B cell (primary cell): ENCODE measurements around the gene MRTFB. TPM values are rescaled to one million over a fixed set of nuclear protein-coding genes. Genes with fewer than 3 reads are reported as not detected.

ENCODE experiments used
- ATAC-seq: fragments of 200-7000 bp; cut with Tn5 transposase; one replicate; pipeline ENCODE4 v1.10.0; 2021; ENCODE audit warnings: low read depth, mild to moderate bottlenecking, moderate number of reproducible peaks, moderate library complexity
- CTCF ChIA-PET: fragments of 350-600 bp; sonication (Branson Sonifier 250); formaldehyde crosslinking; loops from one replicate; lab custom pipeline; 2021; ENCODE audit warnings: antibody characterized with exemption, inconsistent platforms; lab: Charles Lee
- POLR2A ChIA-PET: fragments of 350-600 bp; sonication (Branson Sonifier 250); formaldehyde crosslinking; loops from one replicate; lab custom pipeline; 2021; ENCODE audit warnings: antibody characterized with exemption; lab: Charles Lee
- DNase-seq: peaks from one replicate; pipeline ENCODE4 v3.0.0; 2013
- H2AFZ ChIP-seq: 2 replicates; pipeline ENCODE4 v1.6.1; 2012; ENCODE audit warnings: mild to moderate bottlenecking, low read depth, low read length; ENCODE audit not compliant: insufficient read depth, poor library complexity, severe bottlenecking
- H3K27ac ChIP-seq, 2 donors: 1 replicate in 1 of 2; 2 replicates in 1 of 2; pipeline ENCODE4 v1.5.1; 2012 to 2013; ENCODE audit warnings: low read length in 2 of 2, mild to moderate bottlenecking in 2 of 2, moderate library complexity in 1 of 2
- H3K27me3 ChIP-seq, 4 experiments: fragments of 200-600 bp in 1 of 4; sonication (generic) in 1 of 4; replicated peaks in 1 of 4; 1 replicate in 2 of 4; 2 replicates in 2 of 4; pipeline versions ENCODE4 v1.6.1 to v1.7.0; 2013 to 2016; ENCODE audit warnings: low read length in 3 of 4, mild to moderate bottlenecking in 2 of 4, mixed read lengths in 1 of 4, moderate library complexity in 1 of 4; ENCODE audit not compliant: insufficient read depth in 4 of 4, control insufficient read depth in 3 of 4; ENCODE audit errors: control extremely low read depth in 1 of 4
- H3K36me3 ChIP-seq, 2 experiments: replicated peaks in 1 of 2; 1 replicate in 1 of 2; 2 replicates in 1 of 2; pipeline versions ENCODE4 v1.6.1 to v1.7.1; 2013; ENCODE audit warnings: low read length in 1 of 2; ENCODE audit not compliant: insufficient read depth in 2 of 2, control insufficient read depth in 1 of 2; ENCODE audit errors: control extremely low read depth in 1 of 2, extremely low read depth in 1 of 2
- H3K4me1 ChIP-seq, 2 donors: fragments of 200-600 bp in 1 of 2; sonication (generic) in 1 of 2; 1 replicate in 1 of 2; 2 replicates in 1 of 2; pipeline versions ENCODE4 v1.5.1 to v1.6.1; 2013 to 2017; ENCODE audit warnings: low read length in 2 of 2; ENCODE audit not compliant: control insufficient read depth in 2 of 2, insufficient read depth in 2 of 2
- H3K4me2 ChIP-seq: replicated peaks from 2 replicates; pipeline ENCODE3; 2012; ENCODE audit warnings: mild to moderate bottlenecking, low read depth, low read length; ENCODE audit not compliant: poor library complexity, severe bottlenecking
- H3K4me3 ChIP-seq, 5 experiments: fragments of 200-600 bp in 1 of 5; sonication (generic) in 1 of 5; 1 replicate in 3 of 5; 2 replicates in 2 of 5; pipeline versions ENCODE4 v1.5.1 to v1.7.0; 2011 to 2016; ENCODE audit warnings: low read length in 4 of 5, mild to moderate bottlenecking in 4 of 5, low read depth in 2 of 5, control low read depth in 1 of 5, moderate library complexity in 1 of 5; ENCODE audit not compliant: insufficient read depth in 1 of 5; ENCODE audit errors: control extremely low read depth in 1 of 5, extremely low read depth in 1 of 5
- H3K79me2 ChIP-seq: fragments of 200-600 bp; sonication (generic); one replicate; pipeline ENCODE4 v1.6.0; 2016; ENCODE audit warnings: low read length; ENCODE audit not compliant: control insufficient read depth, insufficient read depth
- H3K9ac ChIP-seq: fragments of 200-600 bp; sonication (generic); 2 replicates; pipeline ENCODE4 v1.6.1; 2017; ENCODE audit warnings: mild to moderate bottlenecking, low read length, moderate library complexity
- H3K9me3 ChIP-seq, 3 donors: one replicate each; pipeline versions ENCODE4 v1.6.1 to v1.7.1; 2013; ENCODE audit warnings: low read length in 2 of 3; ENCODE audit not compliant: control insufficient read depth in 2 of 3, insufficient read depth in 1 of 3; ENCODE audit errors: control extremely low read depth in 1 of 3
- H4K20me1 ChIP-seq: 2 replicates; pipeline ENCODE4 v1.6.0; 2012; ENCODE audit warnings: mild to moderate bottlenecking, low read length; ENCODE audit not compliant: insufficient read depth, control insufficient read depth, poor library complexity, severe bottlenecking
- H3K27ac Mint-ChIP-seq: one replicate; pipeline ENCODE4 v1.8.0; 2021; ENCODE audit warnings: mixed read lengths
- H3K27me3 Mint-ChIP-seq: one replicate; pipeline ENCODE4 v1.8.0; 2021; ENCODE audit warnings: mixed read lengths
- H3K4me1 Mint-ChIP-seq: one replicate; pipeline ENCODE4 v1.8.0; 2021; ENCODE audit warnings: mixed read lengths
- H3K4me3 Mint-ChIP-seq: one replicate; pipeline ENCODE4 v1.8.0; 2021; ENCODE audit warnings: mixed read lengths
- H3K9me3 Mint-ChIP-seq: one replicate; pipeline ENCODE4 v1.8.0; 2022; ENCODE audit warnings: mixed read lengths; ENCODE audit not compliant: insufficient read depth
- EZH2 ChIP-seq: IDR thresholded peaks from 2 replicates; pipeline ENCODE4 v1.6.1; 2012; ENCODE audit warnings: borderline replicate concordance, low read depth, mild to moderate bottlenecking, moderate library complexity, low read length; ENCODE audit not compliant: insufficient read depth, poor library complexity, severe bottlenecking
- WGBS: methylation state at CpG from one replicate; pipeline ENCODE4 v1.1.5; 2013; ENCODE audit warnings: missing lambda C conversion rate; ENCODE audit not compliant: insufficient coverage; 5-methylcytosine and 5-hydroxymethylcytosine counted together
- intact Hi-C: fragments of 100-400 bp; cut with micrococcal nuclease; formaldehyde crosslinking; loops from one replicate; pipeline ENCODE4 v1.10.0; 2022
- polyA plus RNA-seq: library from polyadenylated mRNA; depleted of rRNA; stranded (reverse); fragments of >200 nt; gene quantifications from 2 replicates; pipeline ENCODE4 v1.2.3, GENCODE V29; 2012
- total RNA-seq, 2 donors: library from RNA; stranded (reverse); fragments of 120-200 nt in 1 of 2; gene quantifications; 1 replicate in 1 of 2; 2 replicates in 1 of 2; pipeline versions ENCODE4 v1.2.3 to v1.2.4, GENCODE V29; 2013 to 2022
- TF ChIP-seq, protein P1 (sequence below): fragments of 200-600 bp; IDR thresholded peaks from one replicate; pipeline ENCODE4 v1.8.0; 2022; ENCODE audit warnings: antibody characterized with exemption, mild to moderate bottlenecking

Gene MRTFB
- total and polyA plus RNA-seq, 2 donors (not counting 1 experiment from before 2014, with no cell fraction given) = 6.6 to 39.5 TPM

DNA sequence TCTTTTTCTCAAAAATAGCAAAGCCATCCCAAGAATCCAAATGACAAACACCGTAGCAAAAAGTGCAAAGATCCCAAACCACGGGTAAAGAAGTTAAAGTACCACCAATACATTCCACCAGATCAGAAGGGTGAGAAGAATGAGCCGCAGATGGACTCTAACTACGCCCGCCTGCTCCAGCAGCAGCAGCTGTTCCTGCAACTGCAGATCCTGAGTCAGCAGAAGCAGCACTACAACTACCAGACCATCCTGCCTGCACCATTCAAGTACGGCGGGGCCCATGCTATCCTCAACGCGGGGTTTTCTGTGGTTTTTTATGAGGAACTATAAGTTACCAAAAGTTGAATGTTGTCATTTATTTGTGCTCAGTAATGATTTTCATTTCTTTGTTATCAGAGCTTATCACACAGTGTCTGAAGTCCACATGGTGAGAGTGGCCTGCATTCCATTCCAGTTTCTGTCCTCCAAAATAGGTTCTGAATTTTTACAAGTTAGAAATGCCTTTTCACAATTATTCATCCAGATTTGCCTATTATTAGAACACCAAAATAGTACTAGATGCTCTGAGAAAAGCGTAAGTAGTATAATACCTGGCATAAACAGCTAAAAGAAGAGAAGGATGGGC is 169.2 kb downstream of the MRTFB start:
- Mint-ChIP-seq H3K9me3 (no peaks in the 10 kb centered on the region), H3K27ac (no peak overlapping the region)
- intact Hi-C loops = no loop called here

DNA sequence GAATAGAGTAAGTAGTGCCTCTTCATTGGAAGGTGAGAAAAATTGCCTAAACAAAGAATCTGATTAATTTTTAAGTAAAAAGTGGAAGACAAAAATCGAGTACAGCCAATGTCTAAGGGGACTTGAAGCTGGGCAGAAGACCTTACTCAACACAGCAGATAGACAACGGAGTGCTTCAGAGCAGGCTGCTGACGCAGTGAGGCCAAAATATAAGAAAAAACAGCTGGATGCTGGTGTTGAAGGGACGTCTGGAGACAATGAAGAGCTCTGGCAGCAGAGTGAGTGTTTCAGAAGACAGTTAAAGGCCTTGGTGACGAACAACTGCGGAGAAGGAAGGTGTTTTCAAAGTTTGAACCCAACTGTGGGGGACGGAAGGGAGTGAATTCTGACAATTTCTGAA is 169.8 kb downstream of the MRTFB start:
- Mint-ChIP-seq H3K4me1 (no peaks in the 10 kb centered on the region), H3K9me3 (no peaks in the 10 kb centered on the region), H3K27me3 (no peaks in the 10 kb centered on the region), H3K27ac (no peak overlapping the region), H3K4me3 (no peak overlapping the region)
- no peak overlapping the region for H3K9ac ChIP-seq
- 97% methylated on average over 4 of the region's 7 CpGs for WGBS
- intact Hi-C loops = no loop called here
- H3K4me1 ChIP-seq = no peaks in the 10 kb centered on the region
- no peaks in the 10 kb centered on the region for H4K20me1 ChIP-seq
- H3K9me3 ChIP-seq = no peaks in the 10 kb centered on the region
- no peak for TF ChIP-seq EZH2
- TF ChIP-seq, protein P1, sequence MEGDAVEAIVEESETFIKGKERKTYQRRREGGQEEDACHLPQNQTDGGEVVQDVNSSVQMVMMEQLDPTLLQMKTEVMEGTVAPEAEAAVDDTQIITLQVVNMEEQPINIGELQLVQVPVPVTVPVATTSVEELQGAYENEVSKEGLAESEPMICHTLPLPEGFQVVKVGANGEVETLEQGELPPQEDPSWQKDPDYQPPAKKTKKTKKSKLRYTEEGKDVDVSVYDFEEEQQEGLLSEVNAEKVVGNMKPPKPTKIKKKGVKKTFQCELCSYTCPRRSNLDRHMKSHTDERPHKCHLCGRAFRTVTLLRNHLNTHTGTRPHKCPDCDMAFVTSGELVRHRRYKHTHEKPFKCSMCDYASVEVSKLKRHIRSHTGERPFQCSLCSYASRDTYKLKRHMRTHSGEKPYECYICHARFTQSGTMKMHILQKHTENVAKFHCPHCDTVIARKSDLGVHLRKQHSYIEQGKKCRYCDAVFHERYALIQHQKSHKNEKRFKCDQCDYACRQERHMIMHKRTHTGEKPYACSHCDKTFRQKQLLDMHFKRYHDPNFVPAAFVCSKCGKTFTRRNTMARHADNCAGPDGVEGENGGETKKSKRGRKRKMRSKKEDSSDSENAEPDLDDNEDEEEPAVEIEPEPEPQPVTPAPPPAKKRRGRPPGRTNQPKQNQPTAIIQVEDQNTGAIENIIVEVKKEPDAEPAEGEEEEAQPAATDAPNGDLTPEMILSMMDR = no peak
- H3K4me3 ChIP-seq = no peak overlapping the region
- H3K27me3 ChIP-seq = no peaks in the 10 kb centered on the region
- H2AFZ ChIP-seq = no peak overlapping the region
- H3K36me3 ChIP-seq = peaks cover 3 to 8% of the 10 kb centered on the region in 2 experiments
- ATAC-seq (no peak), DNase-seq (no peak)
- no peak overlapping the region for H3K4me2 ChIP-seq
- no peak overlapping the region for H3K27ac ChIP-seq
- H3K79me2 ChIP-seq = no peaks in the 10 kb centered on the region
- POLR2A ChIA-PET = no interaction called here
- CTCF ChIA-PET = interaction anchor here (1.2 kb wide), 1 partner anchor 8 kb away, joined by 4 read pairs; no protein-coding TSS in a partner anchor

More for the DNA sequence above, 169.2 kb downstream of the MRTFB start:
- no peaks in the 10 kb centered on the region for H3K9me3 ChIP-seq
- CTCF ChIA-PET = interaction anchor here (1.2 kb wide), 1 partner anchor 9 kb away, joined by 4 read pairs; no protein-coding TSS in a partner anchor
- H2AFZ ChIP-seq = no peak overlapping the region
- no peaks in the 10 kb centered on the region for H4K20me1 ChIP-seq
- no peak for TF ChIP-seq EZH2
- TF ChIP-seq, protein P1 = no peak
- POLR2A ChIA-PET = no interaction called here
- H3K27me3 Mint-ChIP-seq = no peaks in the 10 kb centered on the region
- peaks cover 4 to 10% of the 10 kb centered on the region in 2 experiments for H3K36me3 ChIP-seq
- DNase-seq (no peak), ATAC-seq (no peak)
- H3K79me2 ChIP-seq = no peaks in the 10 kb centered on the region
- no peak overlapping the region for H3K9ac ChIP-seq
- no peaks in the 10 kb centered on the region for H3K4me1 Mint-ChIP-seq
- H3K27ac ChIP-seq = no peak overlapping the region
- 100% methylated on average over 1 of the region's 10 CpGs for WGBS
- H3K4me3 Mint-ChIP-seq = no peak overlapping the region
- no peak overlapping the region for H3K4me2 ChIP-seq
- H3K27me3 ChIP-seq = no peaks in the 10 kb centered on the region
- H3K4me1 ChIP-seq = no peaks in the 10 kb centered on the region
- H3K4me3 ChIP-seq = no peak overlapping the region
